OCI-LY3 (cell line): ENCODE measurements around the gene TANC1.

Source experiments
- CTCF ChIP-seq: fragments of 200-600, 300-600 bp; sonication (generic); IDR thresholded peaks from 2 replicates; pipeline ENCODE4 v1.5.1; 2014; ENCODE audit warnings: antibody characterized with exemption, low read length, low read depth
- EZH2phosphoT487 ChIP-seq: fragments of 200-600 bp; shearing (Covaris generic); IDR thresholded peaks from 2 replicates; pipeline ENCODE4 v1.6.1; 2018; ENCODE audit warnings: antibody characterized with exemption, mixed run types, low read depth

- TF ChIP-seq CTCF: no peak
- TF ChIP-seq EZH2phosphoT487: no peak
These were observed 218.7 kb downstream of the TANC1 start for GRCh38 chr2:159187106-159187505.
